ENCODE data around the gene STK32C.

The STK32C gene

GRCh38 chr10:132310701-132311337, 3.1 kb upstream of the STK32C start:
- no peak for TF ChIP-seq CTCF (conservative IDR thresholded peaks at IDR 0.05; ENCODE audit: low read depth, low read length)
- no peak overlapping the region for H3K4me3 ChIP-seq (ENCODE audit: low read depth, low read length)
- DNase-seq (ENCODE audit: low read depth), result no peak

GRCh38 chr10:132309879-132310591, 2.3 kb upstream of the STK32C start:
- no peak for TF ChIP-seq CTCF (conservative IDR thresholded peaks at IDR 0.05; ENCODE audit: low read depth, low read length)
- DNase-seq (ENCODE audit: low read depth), result no peak
- H3K4me3 ChIP-seq (ENCODE audit: low read depth, low read length), result no peak overlapping the region

GRCh38 chr10:132309471-132309865, 1.7 kb upstream of the STK32C start:
- DNase-seq (ENCODE audit: low read depth), result no peak
- no peak for TF ChIP-seq CTCF (conservative IDR thresholded peaks at IDR 0.05; ENCODE audit: low read depth, low read length)
- no peak overlapping the region for H3K4me3 ChIP-seq (ENCODE audit: low read depth, low read length)

- TF ChIP-seq CTCF (conservative IDR thresholded peaks at IDR 0.05; ENCODE audit: low read depth, low read length), result no peak
- no peak for DNase-seq (ENCODE audit: low read depth)
- H3K4me3 ChIP-seq (ENCODE audit: low read depth, low read length), result peak overlapping the region; percentile 71
These were observed 1.1 kb upstream of the STK32C start for GRCh38 chr10:132308587-132309470.

GRCh38 chr10:132306864-132307751, 642 bp downstream of the STK32C start:
- no peak for DNase-seq (ENCODE audit: low read depth)
- H3K4me3 ChIP-seq (ENCODE audit: low read depth, low read length), result peak overlapping the region; percentile 55
- TF ChIP-seq CTCF (conservative IDR thresholded peaks at IDR 0.05; ENCODE audit: low read depth, low read length), result no peak

GRCh38 chr10:132306343-132306685, 1.4 kb downstream of the STK32C start:
- DNase-seq (ENCODE audit: low read depth), result no peak
- no peak overlapping the region for H3K4me3 ChIP-seq (ENCODE audit: low read depth, low read length)
- no peak for TF ChIP-seq CTCF (conservative IDR thresholded peaks at IDR 0.05; ENCODE audit: low read depth, low read length)

Data from choroid plexus epithelial cell (primary cell).